Neural cell (in vitro differentiated cells): ENCODE data around the gene PLEKHA7. TPM values are rescaled to one million over a fixed set of nuclear protein-coding genes. Genes with fewer than 3 reads are reported as not detected.

ENCODE experiments used
- H2AFZ ChIP-seq: fragments of 200-600, 300-800 bp; sonication (generic), shearing (Covaris generic); 2 replicates; pipeline ENCODE4 v1.6.0; 2014; ENCODE audit warnings: low read depth, mild to moderate bottlenecking, antibody characterized with exemption, low read length, moderate library complexity
- H3F3A ChIP-seq: fragments of 200-600 bp; shearing (Covaris generic); 2 replicates; pipeline ENCODE4 v1.6.1; 2016; ENCODE audit warnings: mild to moderate bottlenecking, moderate library complexity, mixed read lengths, antibody characterized with exemption, low read length; ENCODE audit not compliant: insufficient read depth, poor library complexity, severe bottlenecking
- H3K27ac ChIP-seq: fragments of 200-600, 300-800 bp; sonication (generic), shearing (Covaris generic); 2 replicates; pipeline ENCODE4 v1.5.1; 2014; ENCODE audit warnings: mild to moderate bottlenecking, low read length, moderate library complexity
- H3K27me3 ChIP-seq: fragments of 300-800, 200-600 bp; sonication (generic), shearing (Covaris generic); 2 replicates; pipeline ENCODE4 v1.6.0; 2014; ENCODE audit warnings: mild to moderate bottlenecking, low read depth, low read length, moderate library complexity; ENCODE audit not compliant: insufficient read depth
- H3K36me3 ChIP-seq: fragments of 300-800, 200-600 bp; sonication (generic), shearing (Covaris generic); 2 replicates; pipeline ENCODE4 v1.5.1; 2014; ENCODE audit warnings: mild to moderate bottlenecking, antibody characterized with exemption, low read length, moderate library complexity; ENCODE audit not compliant: insufficient read depth
- H3K4me2 ChIP-seq: fragments of 300-800, 200-600 bp; sonication (generic), shearing (Covaris generic); 2 replicates; pipeline ENCODE4 v1.6.0; 2014; ENCODE audit warnings: mild to moderate bottlenecking, low read length
- H3K4me3 ChIP-seq: fragments of 300-800, 200-600 bp; sonication (generic), shearing (Covaris generic); 2 replicates; pipeline ENCODE4 v1.5.1; 2014; ENCODE audit warnings: mild to moderate bottlenecking, low read length, moderate library complexity
- H3K79me2 ChIP-seq: fragments of 200-600 bp; shearing (Covaris generic); replicated peaks from 2 replicates; pipeline ENCODE4 v1.6.0; 2014; ENCODE audit warnings: mild to moderate bottlenecking, low read length, moderate library complexity; ENCODE audit not compliant: insufficient read depth
- H3K9ac ChIP-seq: fragments of 300-800, 200-600 bp; sonication (generic), shearing (Covaris generic); 2 replicates; pipeline ENCODE4 v1.6.1; 2016; ENCODE audit warnings: mild to moderate bottlenecking, low read length, mixed read lengths
- H3K9me2 ChIP-seq: fragments of 200-600 bp; shearing (Covaris generic); 2 replicates; pipeline ENCODE4 v1.6.1; 2016; ENCODE audit warnings: mild to moderate bottlenecking, low read length, mixed read lengths; ENCODE audit not compliant: insufficient read depth
- H3K9me3 ChIP-seq: fragments of 200-600, 300-800 bp; sonication (generic), shearing (Covaris generic); 2 replicates; pipeline ENCODE4 v1.6.1; 2016; ENCODE audit warnings: mild to moderate bottlenecking, mixed run types, low read length, moderate library complexity, mixed read lengths
- H4K20me1 ChIP-seq: fragments of 200-600 bp; shearing (Covaris generic); 2 replicates; pipeline ENCODE4 v1.6.1; 2016; ENCODE audit warnings: mild to moderate bottlenecking, mixed run types; ENCODE audit not compliant: insufficient read depth
- EP300 ChIP-seq: fragments of 450-650 bp; conservative IDR thresholded peaks from 2 replicates; pipeline ENCODE4 v1.6.1; 2014; ENCODE audit warnings: antibody characterized with exemption, mild to moderate bottlenecking, moderate library complexity; ENCODE audit not compliant: poor library complexity, severe bottlenecking
- EZH2 ChIP-seq: fragments of 200-600, 300-800 bp; shearing (Covaris generic), sonication (generic); IDR thresholded peaks from 2 replicates; pipeline ENCODE4 v1.6.1; 2014; ENCODE audit warnings: antibody characterized with exemption, low read length, borderline replicate concordance, mild to moderate bottlenecking; ENCODE audit not compliant: insufficient read depth, poor library complexity, severe bottlenecking
- MXI1 ChIP-seq: fragments of 450-650 bp; conservative IDR thresholded peaks from 2 replicates; pipeline ENCODE4 v1.6.1; 2014; ENCODE audit warnings: antibody characterized with exemption, mild to moderate bottlenecking; ENCODE audit not compliant: poor library complexity, severe bottlenecking
- POLR2AphosphoS5 ChIP-seq: IDR thresholded peaks from 2 replicates; pipeline ENCODE4 v1.6.1; 2012
- RAD21 ChIP-seq: fragments of 450-650 bp; conservative IDR thresholded peaks from 2 replicates; pipeline ENCODE4 v1.6.1; 2014; ENCODE audit warnings: antibody characterized with exemption, mild to moderate bottlenecking, moderate library complexity
- SMC3 ChIP-seq: fragments of 450-650 bp; conservative IDR thresholded peaks from 2 replicates; pipeline ENCODE4 v1.6.1; 2014; ENCODE audit warnings: antibody characterized with exemption, mild to moderate bottlenecking, moderate library complexity; ENCODE audit not compliant: poor library complexity
- TAF1 ChIP-seq: IDR thresholded peaks from 2 replicates; pipeline ENCODE4 v1.6.1; 2012; ENCODE audit warnings: low read depth
- polyA plus RNA-seq: library from polyadenylated mRNA; depleted of rRNA; stranded (reverse); fragments of >200 nt; gene quantifications from 2 replicates; pipeline ENCODE4 v1.2.3, GENCODE V29; 2014
- TF ChIP-seq, protein P1 (sequence below): IDR thresholded peaks from 2 replicates; pipeline ENCODE4 v1.6.1; 2012; ENCODE audit warnings: borderline replicate concordance
- TF ChIP-seq, protein P2 (sequence below): fragments of 450-650 bp; IDR thresholded peaks from 2 replicates; pipeline ENCODE4 v1.5.1; 2014; ENCODE audit warnings: antibody characterized with exemption, mild to moderate bottlenecking, moderate library complexity; ENCODE audit not compliant: poor library complexity, severe bottlenecking

PLEKHA7 gene
- polyA plus RNA-seq, 1 donor from 2014 or later, result 45.7 TPM

DNA sequence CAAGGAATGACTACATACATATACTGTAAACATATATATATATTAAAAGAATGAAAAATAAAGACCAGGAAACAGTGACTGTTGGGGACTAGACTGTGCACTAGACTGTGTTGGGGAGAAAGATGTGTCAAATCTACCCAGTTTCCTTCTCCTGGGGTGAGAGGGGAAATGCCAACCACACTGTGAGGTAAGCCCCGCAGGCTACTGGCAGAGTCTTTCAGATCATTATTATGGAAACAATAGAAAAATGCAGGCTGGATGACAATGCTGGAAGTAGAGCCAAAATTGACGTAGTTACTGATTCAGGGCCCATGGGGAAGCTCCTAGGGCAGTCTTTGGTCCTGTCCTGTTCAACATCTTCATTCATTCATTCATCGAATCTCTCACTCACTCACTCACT is 174.4 kb downstream of the PLEKHA7 start:
- Histone ChIP-seq H3K36me3 (peaks cover 20% of the 10 kb centered on the region), H3K27ac (no peak overlapping the region), H3K4me3 (no peak overlapping the region), H3F3A (no peaks in the 10 kb centered on the region), H3K9me2 (no peaks in the 10 kb centered on the region), H3K79me2 (no peaks in the 10 kb centered on the region), H4K20me1 (no peaks in the 10 kb centered on the region), H3K9me3 (no peaks in the 10 kb centered on the region), H3K27me3 (no peaks in the 10 kb centered on the region), H3K9ac (no peak overlapping the region), H3K4me2 (no peak overlapping the region), H2AFZ (no peak overlapping the region)
- TF ChIP-seq SMC3 (no peak), EZH2 (no peak), MXI1 (no peak), POLR2AphosphoS5 (no peak), TAF1 (no peak), EP300 (no peak), RAD21 (no peak)
- TF ChIP-seq, protein P1, sequence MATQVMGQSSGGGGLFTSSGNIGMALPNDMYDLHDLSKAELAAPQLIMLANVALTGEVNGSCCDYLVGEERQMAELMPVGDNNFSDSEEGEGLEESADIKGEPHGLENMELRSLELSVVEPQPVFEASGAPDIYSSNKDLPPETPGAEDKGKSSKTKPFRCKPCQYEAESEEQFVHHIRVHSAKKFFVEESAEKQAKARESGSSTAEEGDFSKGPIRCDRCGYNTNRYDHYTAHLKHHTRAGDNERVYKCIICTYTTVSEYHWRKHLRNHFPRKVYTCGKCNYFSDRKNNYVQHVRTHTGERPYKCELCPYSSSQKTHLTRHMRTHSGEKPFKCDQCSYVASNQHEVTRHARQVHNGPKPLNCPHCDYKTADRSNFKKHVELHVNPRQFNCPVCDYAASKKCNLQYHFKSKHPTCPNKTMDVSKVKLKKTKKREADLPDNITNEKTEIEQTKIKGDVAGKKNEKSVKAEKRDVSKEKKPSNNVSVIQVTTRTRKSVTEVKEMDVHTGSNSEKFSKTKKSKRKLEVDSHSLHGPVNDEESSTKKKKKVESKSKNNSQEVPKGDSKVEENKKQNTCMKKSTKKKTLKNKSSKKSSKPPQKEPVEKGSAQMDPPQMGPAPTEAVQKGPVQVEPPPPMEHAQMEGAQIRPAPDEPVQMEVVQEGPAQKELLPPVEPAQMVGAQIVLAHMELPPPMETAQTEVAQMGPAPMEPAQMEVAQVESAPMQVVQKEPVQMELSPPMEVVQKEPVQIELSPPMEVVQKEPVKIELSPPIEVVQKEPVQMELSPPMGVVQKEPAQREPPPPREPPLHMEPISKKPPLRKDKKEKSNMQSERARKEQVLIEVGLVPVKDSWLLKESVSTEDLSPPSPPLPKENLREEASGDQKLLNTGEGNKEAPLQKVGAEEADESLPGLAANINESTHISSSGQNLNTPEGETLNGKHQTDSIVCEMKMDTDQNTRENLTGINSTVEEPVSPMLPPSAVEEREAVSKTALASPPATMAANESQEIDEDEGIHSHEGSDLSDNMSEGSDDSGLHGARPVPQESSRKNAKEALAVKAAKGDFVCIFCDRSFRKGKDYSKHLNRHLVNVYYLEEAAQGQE, result no peak
- TF ChIP-seq, protein P2, sequence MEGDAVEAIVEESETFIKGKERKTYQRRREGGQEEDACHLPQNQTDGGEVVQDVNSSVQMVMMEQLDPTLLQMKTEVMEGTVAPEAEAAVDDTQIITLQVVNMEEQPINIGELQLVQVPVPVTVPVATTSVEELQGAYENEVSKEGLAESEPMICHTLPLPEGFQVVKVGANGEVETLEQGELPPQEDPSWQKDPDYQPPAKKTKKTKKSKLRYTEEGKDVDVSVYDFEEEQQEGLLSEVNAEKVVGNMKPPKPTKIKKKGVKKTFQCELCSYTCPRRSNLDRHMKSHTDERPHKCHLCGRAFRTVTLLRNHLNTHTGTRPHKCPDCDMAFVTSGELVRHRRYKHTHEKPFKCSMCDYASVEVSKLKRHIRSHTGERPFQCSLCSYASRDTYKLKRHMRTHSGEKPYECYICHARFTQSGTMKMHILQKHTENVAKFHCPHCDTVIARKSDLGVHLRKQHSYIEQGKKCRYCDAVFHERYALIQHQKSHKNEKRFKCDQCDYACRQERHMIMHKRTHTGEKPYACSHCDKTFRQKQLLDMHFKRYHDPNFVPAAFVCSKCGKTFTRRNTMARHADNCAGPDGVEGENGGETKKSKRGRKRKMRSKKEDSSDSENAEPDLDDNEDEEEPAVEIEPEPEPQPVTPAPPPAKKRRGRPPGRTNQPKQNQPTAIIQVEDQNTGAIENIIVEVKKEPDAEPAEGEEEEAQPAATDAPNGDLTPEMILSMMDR, result no peak

DNA sequence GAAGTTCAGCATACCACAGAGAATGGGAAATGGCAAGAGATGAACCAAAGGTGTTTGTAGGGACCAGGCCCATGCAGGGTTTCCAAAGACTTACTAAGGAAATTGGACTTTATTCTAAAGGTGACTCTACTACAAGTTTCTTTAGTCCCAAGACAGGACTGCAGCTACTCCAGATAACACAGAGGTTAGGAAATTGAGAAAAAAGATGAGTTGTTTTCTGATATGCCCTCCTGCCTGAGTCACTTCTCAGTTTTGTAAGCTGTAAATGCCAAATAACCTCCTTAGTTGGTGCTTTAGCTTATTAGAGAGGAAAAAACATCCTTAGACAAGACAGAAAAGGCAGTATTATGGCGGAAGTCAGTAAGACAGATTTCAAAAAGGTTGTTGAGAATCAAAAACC is 179.8 kb downstream of the PLEKHA7 start:
- H3K9ac ChIP-seq, result no peak overlapping the region
- no peaks in the 10 kb centered on the region for H3F3A ChIP-seq
- peaks cover 9% of the 10 kb centered on the region for H3K36me3 ChIP-seq
- H3K27me3 ChIP-seq, result no peaks in the 10 kb centered on the region
- no peak overlapping the region for H3K27ac ChIP-seq
- no peak overlapping the region for H3K4me2 ChIP-seq
- H3K4me3 ChIP-seq, result no peak overlapping the region
- TF ChIP-seq, protein P1, result no peak
- TF ChIP-seq, protein P2, result no peak
- TF ChIP-seq RAD21 (no peak), EZH2 (no peak), MXI1 (no peak), SMC3 (no peak), TAF1 (no peak), EP300 (no peak), POLR2AphosphoS5 (no peak)
- H2AFZ ChIP-seq, result no peak overlapping the region
- H4K20me1 ChIP-seq, result no peaks in the 10 kb centered on the region
- no peaks in the 10 kb centered on the region for H3K79me2 ChIP-seq
- no peaks in the 10 kb centered on the region for H3K9me2 ChIP-seq
- no peaks in the 10 kb centered on the region for H3K9me3 ChIP-seq
